Ishikawa (cell line): ENCODE results near the gene RNF125.
A peak's percentile ranks its signal among the peaks of the same experiment; 100 is the strongest.

ENCODE experiments used
- CEBPB ChIP-seq: IDR thresholded peaks from 2 replicates; pipeline ENCODE4 v1.6.1; 2012
- CREB1 ChIP-seq: IDR thresholded peaks from 2 replicates; pipeline ENCODE4 v1.6.1; 2012; ENCODE audit warnings: low read depth
- EGR1 ChIP-seq: IDR thresholded peaks from 2 replicates; pipeline ENCODE4 v1.6.1; 2012
- EP300 ChIP-seq: IDR thresholded peaks from 2 replicates; pipeline ENCODE4 v1.6.1; 2012; ENCODE audit warnings: borderline replicate concordance
- FOXM1 ChIP-seq: IDR thresholded peaks from 2 replicates; pipeline ENCODE4 v1.6.1; 2012; ENCODE audit warnings: low read depth, borderline replicate concordance
- NFIC ChIP-seq: IDR thresholded peaks from 2 replicates; pipeline ENCODE4 v1.6.1; 2012
- RAD21 ChIP-seq: IDR thresholded peaks from 2 replicates; pipeline ENCODE4 v1.6.1; 2012; ENCODE audit warnings: low read depth
- TAF1 ChIP-seq: IDR thresholded peaks from 2 replicates; pipeline ENCODE4 v1.6.1; 2012; ENCODE audit warnings: low read depth, mild to moderate bottlenecking
- TCF12 ChIP-seq: IDR thresholded peaks from 2 replicates; pipeline ENCODE4 v1.6.1; 2012; ENCODE audit warnings: low read depth
- TEAD4 ChIP-seq: IDR thresholded peaks from 2 replicates; pipeline ENCODE4 v1.6.1; 2012
- YY1 ChIP-seq: IDR thresholded peaks from 2 replicates; pipeline ENCODE4 v1.6.1; 2012; ENCODE audit warnings: low read depth
- ZBTB7A ChIP-seq: IDR thresholded peaks from 2 replicates; pipeline ENCODE4 v1.6.1; 2012; ENCODE audit warnings: low read depth
- TF ChIP-seq, protein P1 (sequence below): IDR thresholded peaks from 2 replicates; pipeline ENCODE4 v1.6.1; 2012
- TF ChIP-seq, protein P2 (sequence below): IDR thresholded peaks from 2 replicates; pipeline ENCODE4 v1.6.1; 2012
- TF ChIP-seq, protein P3 (sequence below): IDR thresholded peaks from 2 replicates; pipeline ENCODE4 v1.6.1; 2012; ENCODE audit warnings: low read depth, mild to moderate bottlenecking

RNF125 gene

DNA sequence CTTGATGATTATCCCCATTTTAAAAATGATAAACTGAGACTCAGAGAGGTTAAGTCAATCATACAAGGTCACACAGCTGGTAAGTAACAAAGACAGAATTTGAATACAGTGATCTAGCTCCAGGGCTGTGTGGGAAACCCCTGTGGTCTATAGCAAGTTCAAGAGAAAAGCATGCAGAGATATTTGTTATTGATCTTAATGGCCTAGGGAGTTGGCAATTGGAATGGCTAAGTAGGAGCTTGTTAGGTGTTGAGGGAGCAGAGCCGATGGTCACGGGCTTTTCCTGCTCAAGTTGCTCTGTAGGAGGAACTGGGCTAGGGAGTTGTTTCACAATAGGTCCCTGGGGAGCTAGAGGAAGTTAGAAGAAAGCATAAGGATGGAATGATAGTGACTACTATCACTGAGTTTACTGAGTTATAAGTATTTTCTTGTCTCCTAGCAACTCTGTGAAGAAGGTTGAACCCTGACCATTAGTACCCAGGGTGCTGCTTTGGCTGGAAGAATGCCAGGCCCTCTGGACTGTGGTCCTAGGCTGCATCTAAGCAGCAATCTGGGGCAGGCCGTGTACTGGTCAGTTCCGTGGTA is 30.0 kb downstream of the RNF125 start:
- TF ChIP-seq NFIC: no peak
- TF ChIP-seq FOXM1: no peak
- no peak for TF ChIP-seq EP300

DNA sequence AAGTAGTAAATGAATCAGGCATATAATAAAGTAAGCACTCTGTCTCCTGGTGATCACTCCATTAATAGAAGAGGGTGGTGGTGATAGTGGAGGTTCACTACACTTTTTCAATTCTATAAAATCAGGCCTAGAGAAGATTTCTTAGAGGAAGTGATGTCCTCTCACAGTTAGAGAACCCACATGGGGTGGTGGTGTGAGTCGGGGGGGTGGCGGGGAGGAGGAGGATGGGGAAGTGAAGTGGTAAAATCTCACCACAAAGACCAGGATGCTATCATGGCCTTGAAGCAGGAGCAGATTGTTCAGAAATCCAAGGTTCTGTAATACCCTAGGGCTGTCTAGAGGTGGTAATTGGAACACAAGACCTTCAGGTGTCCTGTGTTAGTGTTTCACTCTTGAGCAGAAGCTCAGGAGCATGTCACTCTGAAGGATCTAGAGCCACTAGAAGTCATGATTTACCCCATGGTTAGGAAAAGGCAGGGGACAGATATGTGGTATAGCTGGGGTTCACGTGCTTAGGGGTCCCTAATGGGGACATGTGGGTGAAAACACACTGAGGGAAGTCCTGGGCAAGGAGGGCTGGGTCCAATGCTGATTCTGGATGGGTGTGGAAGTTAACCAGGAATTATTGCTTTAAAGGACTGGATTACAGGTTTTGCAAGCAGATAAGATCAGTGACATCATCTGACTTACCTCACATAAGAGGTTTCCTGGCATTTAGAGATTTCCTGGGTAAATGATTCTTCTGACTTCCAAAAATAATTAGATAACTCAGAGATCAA is 31.0 kb downstream of the RNF125 start:
- TF ChIP-seq RAD21 (no peak), EP300 (no peak), CREB1 (no peak), CEBPB (no peak), TCF12 (no peak), FOXM1 (no peak), TEAD4 (no peak), NFIC (no peak), TAF1 (no peak), EGR1 (no peak), YY1 (no peak), ZBTB7A (no peak)
- TF ChIP-seq, protein P1, sequence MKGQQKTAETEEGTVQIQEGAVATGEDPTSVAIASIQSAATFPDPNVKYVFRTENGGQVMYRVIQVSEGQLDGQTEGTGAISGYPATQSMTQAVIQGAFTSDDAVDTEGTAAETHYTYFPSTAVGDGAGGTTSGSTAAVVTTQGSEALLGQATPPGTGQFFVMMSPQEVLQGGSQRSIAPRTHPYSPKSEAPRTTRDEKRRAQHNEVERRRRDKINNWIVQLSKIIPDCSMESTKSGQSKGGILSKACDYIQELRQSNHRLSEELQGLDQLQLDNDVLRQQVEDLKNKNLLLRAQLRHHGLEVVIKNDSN: no peak
- TF ChIP-seq, protein P2, sequence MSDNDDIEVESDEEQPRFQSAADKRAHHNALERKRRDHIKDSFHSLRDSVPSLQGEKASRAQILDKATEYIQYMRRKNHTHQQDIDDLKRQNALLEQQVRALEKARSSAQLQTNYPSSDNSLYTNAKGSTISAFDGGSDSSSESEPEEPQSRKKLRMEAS: no peak
- TF ChIP-seq, protein P3, sequence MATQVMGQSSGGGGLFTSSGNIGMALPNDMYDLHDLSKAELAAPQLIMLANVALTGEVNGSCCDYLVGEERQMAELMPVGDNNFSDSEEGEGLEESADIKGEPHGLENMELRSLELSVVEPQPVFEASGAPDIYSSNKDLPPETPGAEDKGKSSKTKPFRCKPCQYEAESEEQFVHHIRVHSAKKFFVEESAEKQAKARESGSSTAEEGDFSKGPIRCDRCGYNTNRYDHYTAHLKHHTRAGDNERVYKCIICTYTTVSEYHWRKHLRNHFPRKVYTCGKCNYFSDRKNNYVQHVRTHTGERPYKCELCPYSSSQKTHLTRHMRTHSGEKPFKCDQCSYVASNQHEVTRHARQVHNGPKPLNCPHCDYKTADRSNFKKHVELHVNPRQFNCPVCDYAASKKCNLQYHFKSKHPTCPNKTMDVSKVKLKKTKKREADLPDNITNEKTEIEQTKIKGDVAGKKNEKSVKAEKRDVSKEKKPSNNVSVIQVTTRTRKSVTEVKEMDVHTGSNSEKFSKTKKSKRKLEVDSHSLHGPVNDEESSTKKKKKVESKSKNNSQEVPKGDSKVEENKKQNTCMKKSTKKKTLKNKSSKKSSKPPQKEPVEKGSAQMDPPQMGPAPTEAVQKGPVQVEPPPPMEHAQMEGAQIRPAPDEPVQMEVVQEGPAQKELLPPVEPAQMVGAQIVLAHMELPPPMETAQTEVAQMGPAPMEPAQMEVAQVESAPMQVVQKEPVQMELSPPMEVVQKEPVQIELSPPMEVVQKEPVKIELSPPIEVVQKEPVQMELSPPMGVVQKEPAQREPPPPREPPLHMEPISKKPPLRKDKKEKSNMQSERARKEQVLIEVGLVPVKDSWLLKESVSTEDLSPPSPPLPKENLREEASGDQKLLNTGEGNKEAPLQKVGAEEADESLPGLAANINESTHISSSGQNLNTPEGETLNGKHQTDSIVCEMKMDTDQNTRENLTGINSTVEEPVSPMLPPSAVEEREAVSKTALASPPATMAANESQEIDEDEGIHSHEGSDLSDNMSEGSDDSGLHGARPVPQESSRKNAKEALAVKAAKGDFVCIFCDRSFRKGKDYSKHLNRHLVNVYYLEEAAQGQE: no peak

DNA sequence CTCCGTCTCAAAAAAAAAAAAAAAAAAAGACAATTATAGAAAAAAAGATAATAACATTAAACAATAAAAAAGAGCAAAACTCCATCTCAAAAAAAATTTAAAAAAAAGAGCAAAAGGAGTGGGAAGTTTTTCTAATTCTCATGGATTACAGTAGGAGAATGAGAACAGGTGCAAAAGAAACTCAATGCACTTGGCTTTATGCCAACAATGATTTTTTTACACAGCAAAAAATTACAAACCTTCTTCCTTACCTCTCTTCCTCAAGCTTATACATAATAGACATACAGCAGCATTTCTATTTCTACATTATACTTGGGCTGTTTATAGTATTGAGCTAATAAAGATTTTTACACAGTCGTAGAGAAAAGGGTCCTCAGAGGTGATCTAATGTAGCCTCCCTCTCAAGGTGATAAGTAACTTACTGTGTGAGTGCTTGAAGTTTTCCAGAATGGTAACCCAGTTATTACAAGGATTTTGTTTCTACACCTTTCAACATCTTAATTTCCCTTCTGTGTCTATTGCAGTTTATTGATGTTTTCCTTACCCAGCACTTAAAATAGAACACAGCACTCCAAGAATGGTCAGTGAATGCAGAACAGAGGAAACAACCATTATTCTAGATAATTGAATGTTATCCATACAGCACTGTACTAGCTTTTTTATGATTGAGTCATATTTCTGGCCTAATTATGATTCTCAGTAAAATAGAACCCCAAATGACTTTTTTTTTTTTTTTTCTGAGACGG is 38.2 kb downstream of the RNF125 start:
- TF ChIP-seq TAF1: no peak
- peak; percentile 54; the same call in 1 of the 2 replicates for TF ChIP-seq NFIC

DNA sequence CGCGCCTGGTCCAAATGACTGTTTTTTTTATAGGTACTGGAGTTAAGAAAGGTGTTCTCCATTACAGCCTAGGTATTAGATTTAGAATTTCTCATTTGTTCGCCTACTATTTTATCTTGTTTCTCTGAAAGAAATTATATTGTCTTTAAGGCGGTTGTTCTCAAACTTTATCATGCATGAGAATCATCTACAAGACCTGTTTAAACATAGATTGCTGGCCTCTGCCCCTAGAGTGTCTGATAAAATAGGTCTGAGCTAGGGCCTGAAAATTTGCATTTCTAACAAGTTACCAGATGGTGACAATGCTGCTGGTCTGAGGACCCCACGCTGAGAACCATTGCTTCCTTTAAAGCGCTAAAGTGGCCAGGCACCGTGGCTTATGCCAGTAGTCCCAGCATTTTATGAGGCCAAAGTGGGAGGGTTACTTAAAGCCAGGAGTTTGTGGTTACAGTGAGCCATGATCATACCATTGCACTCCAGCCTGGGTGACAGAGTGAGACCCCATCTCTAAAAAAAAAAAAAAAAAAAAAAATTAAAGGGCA is 39.1 kb downstream of the RNF125 start:
- TF ChIP-seq, protein P3: no peak
- no peak for TF ChIP-seq EP300
- TF ChIP-seq, protein P1: no peak
- no peak for TF ChIP-seq NFIC
- no peak for TF ChIP-seq TEAD4
- TF ChIP-seq, protein P2: no peak
- no peak for TF ChIP-seq TAF1
- TF ChIP-seq ZBTB7A: no peak
- TF ChIP-seq CREB1: no peak
- TF ChIP-seq YY1: no peak
- TF ChIP-seq TCF12: no peak

DNA sequence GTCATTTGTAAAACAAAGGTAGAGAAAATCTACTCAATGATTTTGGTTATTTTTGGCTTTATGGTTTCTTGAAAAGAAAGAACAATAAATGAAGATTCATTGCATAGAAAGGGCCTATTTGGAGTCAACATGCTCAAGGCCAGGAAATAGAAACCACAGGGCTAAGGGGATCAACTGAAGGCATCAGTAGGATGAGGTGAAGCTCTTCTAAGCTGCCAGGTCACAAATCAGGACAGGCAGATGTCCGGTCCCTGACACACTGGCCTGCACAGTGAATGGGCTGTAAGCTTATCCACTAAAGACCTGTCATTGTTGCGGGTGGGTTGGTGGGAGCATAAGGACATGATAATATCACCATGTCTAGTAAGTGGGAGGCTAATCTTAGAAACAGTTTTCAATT is 41.4 kb downstream of the RNF125 start:
- TF ChIP-seq RAD21 (no peak), CREB1 (no peak), NFIC (no peak), YY1 (no peak), CEBPB (no peak), ZBTB7A (no peak), TEAD4 (no peak), TCF12 (no peak), FOXM1 (no peak), EGR1 (no peak)
- TF ChIP-seq, protein P2: no peak
- TF ChIP-seq, protein P1: no peak
